ENCODE measurements around the gene CCDC3. TPM values are rescaled to one million over a fixed set of nuclear protein-coding genes. Genes with fewer than 3 reads are reported as not detected.

The CCDC3 gene
- 10 to 100 TPM in 3 of 4 donors, 1 to 10 TPM in 1; 5.6 to 34.3 (median 13.4) TPM for total RNA-seq

GRCh38 chr10:13001041-13001886, at the start of gene CCDC3:
TSS of gene CCDC3 (minus strand) at chr10:13001713. CDS start at chr10:13001570, 143 bp downstream.
- intact Hi-C loops (cut with DNase I) = no loop called here
- Histone ChIP-seq H3K9me3 (no peaks in the 10 kb centered on the region), H3K27ac (peak within 1 kb of the TSS; percentile 36 to 81 (median 66)), H3K4me1 (peaks cover 0 to 32% (median 0%) of the 10 kb centered on the region in 3 donors), H3K27me3 (peaks cover 0 to 17% (median 0%) of the 10 kb centered on the region in 4 donors), H3K36me3 (no peaks in the 10 kb centered on the region), H3K4me3 (peak within 1 kb of the TSS; percentile 48 to 69 (median 54))
- 2 to 10% methylated on average over 2 to 14 of the region's 93 CpGs for WGBS, 2 donors
- no peak for DNase-seq
- TF ChIP-seq POLR2A (IDR thresholded peaks at IDR 0.05) (no peak), CTCF (IDR thresholded peaks at IDR 0.05) (no peak)

GRCh38 chr10:13051126-13051694, 49.7 kb upstream of the CCDC3 start:
- H3K27ac ChIP-seq = no peak overlapping the region
- no peaks in the 10 kb centered on the region for H3K9me3 ChIP-seq
- H3K27me3 ChIP-seq = peaks cover 0 to 5% (median 0%) of the 10 kb centered on the region in 4 donors
- H3K4me1 ChIP-seq = peaks cover 0 to 16% (median 0%) of the 10 kb centered on the region in 3 donors
- 75 to 78% methylated on average over 6 to 7 of the region's 7 CpGs for WGBS, 2 donors
- no peak for DNase-seq
- no peaks in the 10 kb centered on the region for H3K36me3 ChIP-seq
- TF ChIP-seq POLR2A (IDR thresholded peaks at IDR 0.05) (no peak), CTCF (IDR thresholded peaks at IDR 0.05) (no peak)
- no peak overlapping the region for H3K4me3 ChIP-seq
- intact Hi-C loops (cut with DNase I) = no loop called here

- Histone ChIP-seq H3K4me3 (no peak overlapping the region), H3K27me3 (peaks cover 0 to 5% (median 0%) of the 10 kb centered on the region in 4 donors), H3K9me3 (no peaks in the 10 kb centered on the region), H3K36me3 (no peaks in the 10 kb centered on the region), H3K4me1 (peaks cover 0 to 14% (median 0%) of the 10 kb centered on the region in 3 donors), H3K27ac (no peak overlapping the region)
- TF ChIP-seq POLR2A (IDR thresholded peaks at IDR 0.05) (no peak), CTCF (IDR thresholded peaks at IDR 0.05) (no peak)
- WGBS, 2 donors = 51 to 59% methylated on average over 6 of the region's 6 CpGs
- intact Hi-C loops (cut with DNase I) = no loop called here
- no peak for DNase-seq
Observed at GRCh38 chr10:13049774-13050420, 48.4 kb upstream of the CCDC3 start.

- TF ChIP-seq CTCF (IDR thresholded peaks at IDR 0.05) = no peak
- no peak for TF ChIP-seq POLR2A (IDR thresholded peaks at IDR 0.05)
- WGBS, 2 donors = 45 to 63% methylated on average over 3 of the region's 3 CpGs
- Histone ChIP-seq H3K4me3 (no peak overlapping the region), H3K36me3 (no peaks in the 10 kb centered on the region), H3K9me3 (no peaks in the 10 kb centered on the region), H3K27ac (no peak overlapping the region), H3K27me3 (peaks cover 0 to 5% (median 0%) of the 10 kb centered on the region in 4 donors), H3K4me1 (peaks cover 0 to 2% (median 0%) of the 10 kb centered on the region in 3 donors)
- intact Hi-C loops (cut with DNase I) = no loop called here
- no peak for DNase-seq
Observed at GRCh38 chr10:13048762-13049161, 47.2 kb upstream of the CCDC3 start.
